A673 (cell line): ENCODE measurements around the gene RHBDD2.

Source experiments
- EZH2 ChIP-seq: fragments of 200-600 bp; sonication (generic); IDR thresholded peaks from 2 replicates; pipeline ENCODE4 v1.6.1; 2017; ENCODE audit warnings: borderline replicate concordance, low read depth, mild to moderate bottlenecking, mixed read lengths, antibody characterized with exemption, low read length; ENCODE audit not compliant: poor library complexity, severe bottlenecking
- TF ChIP-seq, protein P1 (sequence below): fragments of 300-800, 200-600 bp; sonication (generic); conservative IDR thresholded peaks from 2 replicates; pipeline ENCODE4 v1.5.1; 2017; ENCODE audit warnings: low read depth, mild to moderate bottlenecking, antibody characterized with exemption, low read length, moderate library complexity, mixed read lengths

DNA sequence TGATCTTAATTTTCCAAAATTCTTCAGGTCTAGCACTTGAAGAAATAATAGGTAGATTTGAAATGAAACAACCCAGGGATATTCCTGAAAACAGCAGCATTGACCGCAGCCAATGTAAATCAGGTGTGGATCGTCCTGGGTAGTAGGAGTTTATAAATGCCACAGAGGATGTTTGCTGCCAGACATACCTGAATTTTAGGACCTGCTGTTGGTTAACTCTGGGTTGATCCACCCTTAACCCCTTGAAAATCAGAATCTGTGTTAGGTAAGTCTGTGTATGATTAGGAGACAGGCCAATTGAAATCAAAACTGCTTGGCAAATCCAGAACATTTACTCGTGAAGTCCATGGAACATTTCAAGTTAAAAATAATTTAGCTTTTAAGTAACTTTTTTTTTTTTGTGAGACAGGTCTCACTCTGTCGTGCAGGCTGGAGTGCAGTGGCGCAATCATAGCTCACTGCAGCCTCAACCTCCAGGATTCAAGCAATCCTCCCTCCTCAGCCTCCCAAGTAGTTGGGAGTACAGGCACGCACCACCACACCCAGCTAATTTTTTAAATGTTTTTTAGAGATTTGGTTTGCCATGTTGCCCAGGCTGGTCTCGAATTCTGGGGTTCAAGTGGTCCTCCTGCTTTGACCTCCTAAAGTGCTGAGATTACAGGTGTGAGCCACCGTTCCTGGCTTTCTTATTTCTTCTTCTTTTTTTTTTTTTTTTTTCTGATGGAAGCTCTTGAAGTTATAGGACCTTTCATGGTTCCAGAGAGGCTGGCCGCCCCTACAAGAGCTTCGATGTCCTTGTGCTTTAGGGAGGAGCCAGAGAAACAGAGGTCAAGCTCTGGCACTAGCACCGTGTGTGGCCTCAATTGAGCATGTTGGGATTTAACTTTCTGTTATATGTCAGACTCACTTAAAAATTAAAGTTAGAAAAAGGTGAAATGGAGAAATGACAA is 38.1 kb downstream of the RHBDD2 start:
- TF ChIP-seq, protein P1, sequence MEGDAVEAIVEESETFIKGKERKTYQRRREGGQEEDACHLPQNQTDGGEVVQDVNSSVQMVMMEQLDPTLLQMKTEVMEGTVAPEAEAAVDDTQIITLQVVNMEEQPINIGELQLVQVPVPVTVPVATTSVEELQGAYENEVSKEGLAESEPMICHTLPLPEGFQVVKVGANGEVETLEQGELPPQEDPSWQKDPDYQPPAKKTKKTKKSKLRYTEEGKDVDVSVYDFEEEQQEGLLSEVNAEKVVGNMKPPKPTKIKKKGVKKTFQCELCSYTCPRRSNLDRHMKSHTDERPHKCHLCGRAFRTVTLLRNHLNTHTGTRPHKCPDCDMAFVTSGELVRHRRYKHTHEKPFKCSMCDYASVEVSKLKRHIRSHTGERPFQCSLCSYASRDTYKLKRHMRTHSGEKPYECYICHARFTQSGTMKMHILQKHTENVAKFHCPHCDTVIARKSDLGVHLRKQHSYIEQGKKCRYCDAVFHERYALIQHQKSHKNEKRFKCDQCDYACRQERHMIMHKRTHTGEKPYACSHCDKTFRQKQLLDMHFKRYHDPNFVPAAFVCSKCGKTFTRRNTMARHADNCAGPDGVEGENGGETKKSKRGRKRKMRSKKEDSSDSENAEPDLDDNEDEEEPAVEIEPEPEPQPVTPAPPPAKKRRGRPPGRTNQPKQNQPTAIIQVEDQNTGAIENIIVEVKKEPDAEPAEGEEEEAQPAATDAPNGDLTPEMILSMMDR, result no peak
- TF ChIP-seq EZH2, result no peak
